HG02759 (cell line): Measurements from ENCODE around the gene DNHD1.
"Not testable (repeated sequence)": the region's sequence is repeated elsewhere in the genome, so short reads cannot be mapped to it uniquely, and the experiment has no call there.

Experiments used
- ATAC-seq: cut with Tn5 transposase; IDR thresholded peaks from one replicate; pipeline ENCODE4 v1.9.1; 2021; ENCODE audit warnings: mild to moderate bottlenecking, moderate library complexity; ENCODE audit not compliant: unreplicated experiment

DNHD1 gene

GRCh38 chr11:6481012-6481923, 15.8 kb upstream of the DNHD1 start, which contains the start of the genes ARFIP2 and TIMM10B:
Gene ARFIP2, minus strand, starts transcription at chr11:6481331. Its CDS starts 910 bp downstream, at chr11:6480421.
Gene TIMM10B, plus strand, starts transcription at chr11:6481501. Its CDS starts 16 bp downstream, at chr11:6481517.
- ATAC-seq: peak; percentile 99

GRCh38 chr11:6481924-6482275, 15.2 kb upstream of the DNHD1 start:
- ATAC-seq: no peak

GRCh38 chr11:6482441-6482840, 14.6 kb upstream of the DNHD1 start:
- no peak for ATAC-seq

DNA sequence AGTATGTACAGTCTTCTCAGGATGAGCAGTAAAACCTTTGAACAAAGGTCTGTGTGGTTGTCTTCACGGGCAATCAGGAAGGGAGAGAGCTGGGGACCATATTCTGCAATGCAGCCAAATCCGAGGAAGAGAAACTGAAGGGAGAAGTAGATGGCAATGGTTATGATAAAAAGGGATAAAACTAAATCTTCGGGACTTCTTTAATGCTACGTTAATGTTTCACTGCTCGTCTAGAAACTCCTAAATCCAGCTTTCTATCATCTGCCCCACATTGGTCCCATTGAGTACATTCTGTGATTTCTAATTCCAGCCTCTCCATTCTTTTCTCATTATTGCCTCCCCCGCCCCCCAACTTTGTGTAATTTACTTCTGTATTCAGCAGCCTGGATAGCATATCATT, 14.1 kb upstream of the DNHD1 start:
- ATAC-seq: no peak

GRCh38 chr11:6485661-6486060, 11.4 kb upstream of the DNHD1 start:
- no peak for ATAC-seq

DNA sequence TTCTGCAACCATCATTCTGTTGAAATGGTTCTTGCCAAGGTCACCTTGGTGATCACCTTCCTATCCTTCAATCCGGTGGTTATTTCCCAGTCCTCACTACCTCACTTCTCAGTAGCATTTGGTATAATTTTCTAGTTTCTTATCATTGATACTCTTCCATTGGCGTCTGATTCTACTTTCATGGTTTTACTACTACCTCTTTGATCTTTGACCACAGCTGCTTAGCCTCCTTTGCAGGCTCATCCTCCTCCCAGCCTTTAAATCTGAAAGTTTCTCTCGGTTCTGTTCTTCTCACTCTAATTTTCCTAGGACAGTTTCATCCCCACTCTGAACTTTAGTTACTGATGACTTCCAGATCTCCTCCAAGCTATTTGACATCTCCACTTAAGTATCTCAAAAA, 10.8 kb upstream of the DNHD1 start:
- no peak for ATAC-seq

- no peak for ATAC-seq
Observed at GRCh38 chr11:6486938-6487337, 10.1 kb upstream of the DNHD1 start.

DNA sequence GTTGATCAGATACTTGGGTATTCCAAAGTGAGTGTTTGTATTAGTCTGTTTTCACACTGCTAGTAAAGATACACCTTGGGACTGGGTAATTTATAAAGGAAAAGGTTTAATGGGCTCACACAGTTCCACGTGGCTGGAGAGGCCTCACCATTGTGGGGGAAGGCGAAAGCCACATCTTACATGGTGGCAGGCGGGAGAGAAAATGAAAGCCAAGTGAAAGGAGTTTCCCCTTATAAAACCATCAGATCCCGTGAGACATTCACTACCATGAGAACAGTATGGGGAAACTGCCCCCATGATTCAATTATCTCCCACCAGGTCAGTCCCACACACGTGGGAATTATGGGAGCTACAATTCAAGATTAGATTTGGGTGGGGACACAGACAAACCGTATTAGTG, 8.7 kb upstream of the DNHD1 start:
- ATAC-seq: no peak

GRCh38 chr11:6488821-6489220, 8.3 kb upstream of the DNHD1 start:
- no peak for ATAC-seq

- no peak for ATAC-seq
Observed at GRCh38 chr11:6489306-6489705, 7.8 kb upstream of the DNHD1 start.

GRCh38 chr11:6498121-6498520, 1.0 kb downstream of the DNHD1 start:
- ATAC-seq: no peak

- ATAC-seq: no peak
Observed at GRCh38 chr11:6498544-6498943, 1.5 kb downstream of the DNHD1 start.

DNA sequence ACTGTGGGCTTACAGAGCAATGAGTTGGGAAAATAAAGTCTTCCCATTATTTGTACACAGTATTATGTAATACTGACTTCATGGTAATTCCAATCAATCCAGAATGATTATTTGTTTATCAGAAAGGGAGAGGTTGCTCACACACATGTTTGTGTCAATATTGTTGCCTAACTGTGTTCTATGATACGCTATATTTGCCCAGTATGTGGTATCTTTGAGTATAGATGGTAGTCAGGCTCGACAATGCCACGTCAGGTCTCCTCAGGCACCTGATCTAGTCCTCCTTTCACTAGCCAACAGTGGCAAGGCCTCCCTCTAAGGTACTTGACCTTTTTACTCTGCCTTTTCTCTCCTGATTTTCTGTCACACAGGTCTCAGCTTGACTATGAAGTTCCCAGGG, 5.3 kb downstream of the DNHD1 start:
- ATAC-seq: no peak

- no peak for ATAC-seq
Observed at GRCh38 chr11:6504166-6504565, 7.1 kb downstream of the DNHD1 start.

- ATAC-seq: peak; percentile 44
Observed at GRCh38 chr11:6505577-6506240, 8.6 kb downstream of the DNHD1 start.

DNA sequence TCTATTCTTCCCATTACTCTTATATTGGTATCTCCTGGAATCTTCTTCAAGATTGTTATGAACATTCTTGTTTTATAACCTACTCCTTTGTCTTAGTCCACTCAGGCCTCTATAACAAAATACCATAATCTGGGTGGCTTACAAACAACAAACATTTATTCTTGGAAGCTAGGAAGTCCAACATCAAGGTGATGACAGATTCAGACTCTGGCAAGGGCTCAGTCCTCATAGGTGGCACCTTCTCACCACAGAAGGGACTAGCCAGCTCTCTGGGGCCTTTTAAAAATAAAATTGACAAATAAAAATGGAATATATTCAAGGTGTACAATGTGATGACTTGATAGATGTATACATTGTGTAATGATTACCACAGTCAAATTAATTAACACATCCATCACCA, 19.8 kb downstream of the DNHD1 start:
- ATAC-seq: no peak

DNA sequence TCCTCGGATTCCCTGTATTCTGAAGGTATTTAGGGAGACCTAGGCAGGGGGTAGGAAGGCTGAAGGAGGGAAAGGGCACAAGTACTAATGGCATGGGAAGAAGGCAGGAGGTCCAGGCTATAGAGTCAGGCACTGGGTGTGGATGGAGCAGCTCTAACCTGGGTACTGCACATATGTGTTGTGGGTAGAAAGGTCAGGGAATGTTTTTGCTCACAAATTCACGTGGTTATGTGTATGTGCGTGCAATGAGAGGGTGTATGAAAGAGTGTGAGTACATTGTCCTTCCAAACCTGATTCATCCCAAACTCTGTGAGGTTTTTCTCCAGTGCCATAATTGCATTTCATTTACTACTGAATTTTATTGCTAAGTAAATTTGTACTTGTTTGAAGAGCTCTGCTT, 23.2 kb downstream of the DNHD1 start:
- ATAC-seq: no peak

DNA sequence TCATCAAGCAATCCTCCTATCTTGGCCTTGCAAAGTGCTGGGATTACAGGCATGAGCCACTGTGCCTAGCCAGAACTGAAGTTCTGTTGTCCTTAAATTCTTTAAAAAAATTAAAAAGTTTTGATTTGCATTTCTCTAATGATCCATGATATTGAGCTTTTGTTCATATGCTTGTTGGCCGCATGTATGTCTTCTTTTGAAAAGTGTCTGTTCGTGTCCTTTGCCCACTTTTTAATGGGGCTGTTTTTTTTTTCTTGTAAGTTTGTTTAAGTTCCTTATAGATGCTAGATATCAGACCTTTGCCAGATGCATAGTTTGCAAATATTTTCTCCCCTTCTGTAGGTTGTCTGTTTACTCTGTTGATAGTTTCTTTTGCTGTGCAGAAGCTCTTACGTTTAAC, 24.9 kb downstream of the DNHD1 start:
- not testable (repeated sequence) for ATAC-seq

GRCh38 chr11:6523253-6523652, 26.2 kb downstream of the DNHD1 start:
- ATAC-seq: no peak

GRCh38 chr11:6526411-6527135, 29.5 kb downstream of the DNHD1 start:
- no peak for ATAC-seq

DNA sequence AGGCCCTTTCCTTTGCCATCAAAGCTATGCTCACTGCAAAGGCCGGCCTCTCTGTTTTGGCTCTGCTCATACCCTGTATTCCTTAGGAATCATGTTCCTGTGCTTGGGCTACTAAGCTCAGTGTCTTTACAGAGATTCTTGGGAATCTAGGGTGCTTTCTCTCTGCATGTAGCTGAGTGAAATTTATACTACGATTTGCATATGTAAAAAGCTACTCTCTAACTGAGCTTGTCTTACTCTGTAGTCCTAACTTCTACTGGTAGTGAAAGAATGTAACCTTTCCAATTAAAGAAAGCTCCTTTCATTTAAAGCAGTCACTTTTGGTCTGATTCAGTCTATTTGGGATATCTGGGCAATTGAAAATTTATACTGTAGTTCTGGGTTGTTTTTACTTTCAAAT, 32.2 kb downstream of the DNHD1 start:
- no peak for ATAC-seq

DNA sequence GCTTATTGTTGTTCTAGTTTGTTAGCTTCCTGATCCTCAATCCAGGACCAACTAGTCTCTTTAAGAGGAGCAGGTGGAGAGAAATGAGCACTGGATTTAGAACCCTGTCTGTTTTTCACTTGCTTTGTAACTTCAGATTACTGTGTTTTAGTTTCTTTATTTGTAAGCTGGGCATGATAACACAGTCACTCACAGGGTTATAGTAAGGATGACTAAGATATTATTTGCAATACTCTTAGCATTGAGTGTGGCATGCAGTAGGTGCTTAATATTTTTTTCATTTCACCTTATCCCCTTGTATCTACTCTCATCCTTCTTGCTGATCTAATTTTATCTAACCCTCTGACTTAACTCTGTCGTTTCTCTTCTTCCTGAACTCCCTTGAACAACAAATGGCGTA, 33.8 kb downstream of the DNHD1 start:
- no peak for ATAC-seq
